HEK293 (cell line): Measurements from ENCODE around the gene DOCK4.
A peak's percentile ranks its signal among the peaks of the same experiment; 100 is the strongest.

Experiments
- CTCF ChIP-seq: fragments of 450-650 bp; formaldehyde crosslinking; IDR thresholded peaks from 2 replicates; pipeline ENCODE4 v1.5.1; 2016; ENCODE audit warnings: missing biosample characterization, missing genetic modification characterization
- GLI4 ChIP-seq: fragments of 450-650 bp; formaldehyde crosslinking; IDR thresholded peaks from 2 replicates; pipeline ENCODE4 v1.5.1; 2016; ENCODE audit warnings: missing biosample characterization, missing genetic modification characterization
- GLIS2 ChIP-seq: fragments of 450-650 bp; formaldehyde crosslinking; IDR thresholded peaks from 2 replicates; pipeline ENCODE4 v1.5.1; 2016; ENCODE audit warnings: missing biosample characterization, missing genetic modification characterization
- KLF16 ChIP-seq: fragments of 450-650 bp; formaldehyde crosslinking; IDR thresholded peaks from 2 replicates; pipeline ENCODE4 v1.5.1; 2017; ENCODE audit warnings: missing biosample characterization, missing genetic modification characterization
- MEIS1 ChIP-seq: sonication (generic); formaldehyde crosslinking; IDR thresholded peaks from 2 replicates; pipeline ENCODE4 v1.8.1; 2022; ENCODE audit warnings: missing genetic modification reagents, mild to moderate bottlenecking, borderline replicate concordance
- OVOL3 ChIP-seq: fragments of 450-650 bp; formaldehyde crosslinking; IDR thresholded peaks from 2 replicates; pipeline ENCODE4 v1.5.1; 2016; ENCODE audit warnings: missing biosample characterization, missing genetic modification characterization
- PBX3 ChIP-seq: sonication (generic); formaldehyde crosslinking; IDR thresholded peaks from 2 replicates; pipeline ENCODE4 v1.8.1; 2022; ENCODE audit warnings: mild to moderate bottlenecking, moderate library complexity, missing genetic modification reagents
- SCRT2 ChIP-seq: fragments of 450-650 bp; formaldehyde crosslinking; IDR thresholded peaks from 2 replicates; pipeline ENCODE4 v1.5.1; 2016; ENCODE audit warnings: missing biosample characterization, missing genetic modification characterization
- SETDB1 ChIP-seq: IDR thresholded peaks from one replicate; pipeline ENCODE4 v1.6.1; 2017; ENCODE audit warnings: mild to moderate bottlenecking, low read length, moderate library complexity, mixed read lengths; ENCODE audit not compliant: insufficient read length
- SP3 ChIP-seq: fragments of 450-650 bp; formaldehyde crosslinking; IDR thresholded peaks from 2 replicates; pipeline ENCODE4 v1.5.1; 2016; ENCODE audit warnings: missing biosample characterization, missing genetic modification characterization
- ZBTB20 ChIP-seq: fragments of 450-650 bp; formaldehyde crosslinking; IDR thresholded peaks from 2 replicates; pipeline ENCODE4 v1.5.1; 2016; ENCODE audit warnings: missing biosample characterization, missing genetic modification characterization
- ZBTB44 ChIP-seq: fragments of 450-650 bp; IDR thresholded peaks from 2 replicates; pipeline ENCODE4 v1.5.1; 2018; ENCODE audit warnings: missing biosample characterization, mild to moderate bottlenecking, missing genetic modification characterization
- ZBTB48 ChIP-seq: fragments of 450-650 bp; formaldehyde crosslinking; IDR thresholded peaks from 2 replicates; pipeline ENCODE4 v1.5.1; 2016; ENCODE audit warnings: missing biosample characterization, missing genetic modification characterization
- ZBTB7A ChIP-seq: fragments of 450-650 bp; formaldehyde crosslinking; IDR thresholded peaks from 2 replicates; pipeline ENCODE4 v1.5.1; 2016; ENCODE audit warnings: low read depth, missing biosample characterization, missing genetic modification characterization
- ZNF10 ChIP-seq: fragments of 450-650 bp; formaldehyde crosslinking; IDR thresholded peaks from 2 replicates; pipeline ENCODE4 v1.5.1; 2017; ENCODE audit warnings: missing biosample characterization, missing genetic modification characterization
- ZNF112 ChIP-seq: fragments of 450-650 bp; formaldehyde crosslinking; IDR thresholded peaks from 2 replicates; pipeline ENCODE4 v1.5.0; 2017; ENCODE audit warnings: missing biosample characterization, missing genetic modification characterization
- ZNF133 ChIP-seq: fragments of 450-650 bp; formaldehyde crosslinking; IDR thresholded peaks from 2 replicates; pipeline ENCODE4 v1.5.1; 2016; ENCODE audit warnings: missing biosample characterization, missing genetic modification characterization
- ZNF155 ChIP-seq: fragments of 450-650 bp; formaldehyde crosslinking; IDR thresholded peaks from 2 replicates; pipeline ENCODE4 v1.5.1; 2016; ENCODE audit warnings: missing biosample characterization, missing genetic modification characterization
- ZNF214 ChIP-seq: fragments of 450-650 bp; formaldehyde crosslinking; IDR thresholded peaks from 2 replicates; pipeline ENCODE4 v1.5.1; 2017; ENCODE audit warnings: missing biosample characterization, mild to moderate bottlenecking, missing genetic modification characterization, borderline replicate concordance
- ZNF221 ChIP-seq: fragments of 450-650 bp; formaldehyde crosslinking; IDR thresholded peaks from 2 replicates; pipeline ENCODE4 v1.5.1; 2017; ENCODE audit warnings: missing biosample characterization, missing genetic modification characterization, borderline replicate concordance
- ZNF223 ChIP-seq: fragments of 450-650 bp; formaldehyde crosslinking; IDR thresholded peaks from 2 replicates; pipeline ENCODE4 v1.5.1; 2016; ENCODE audit warnings: missing biosample characterization, missing genetic modification characterization
- ZNF280D ChIP-seq: fragments of 450-650 bp; formaldehyde crosslinking; IDR thresholded peaks from 2 replicates; pipeline ENCODE4 v1.5.1; 2016; ENCODE audit warnings: missing biosample characterization, missing genetic modification characterization
- ZNF416 ChIP-seq: fragments of 450-650 bp; formaldehyde crosslinking; IDR thresholded peaks from 2 replicates; pipeline ENCODE4 v1.5.1; 2016; ENCODE audit warnings: missing biosample characterization, missing genetic modification characterization
- ZNF48 ChIP-seq: fragments of 450-650 bp; formaldehyde crosslinking; IDR thresholded peaks from 2 replicates; pipeline ENCODE4 v1.5.1; 2016; ENCODE audit warnings: missing biosample characterization, missing genetic modification characterization
- ZNF501 ChIP-seq: fragments of 450-650 bp; formaldehyde crosslinking; IDR thresholded peaks from 2 replicates; pipeline ENCODE4 v1.5.1; 2016; ENCODE audit warnings: missing biosample characterization, missing genetic modification characterization
- ZNF529 ChIP-seq: fragments of 450-650 bp; formaldehyde crosslinking; IDR thresholded peaks from 2 replicates; pipeline ENCODE4 v1.5.1; 2017; ENCODE audit warnings: missing genetic modification characterization, missing biosample characterization; ENCODE audit not compliant: insufficient replicate concordance
- ZNF555 ChIP-seq: fragments of 450-650 bp; formaldehyde crosslinking; conservative IDR thresholded peaks from 2 replicates; pipeline ENCODE4 v1.5.1; 2017; ENCODE audit warnings: missing biosample characterization, mild to moderate bottlenecking, missing genetic modification characterization, inconsistent platforms
- ZNF561 ChIP-seq: fragments of 450-650 bp; IDR thresholded peaks from 2 replicates; pipeline ENCODE4 v1.5.1; 2018; ENCODE audit warnings: missing biosample characterization, missing genetic modification characterization, borderline replicate concordance
- ZNF580 ChIP-seq: fragments of 450-650 bp; formaldehyde crosslinking; IDR thresholded peaks from 2 replicates; pipeline ENCODE4 v1.5.1; 2016; ENCODE audit warnings: missing biosample characterization, missing genetic modification characterization
- ZNF596 ChIP-seq: fragments of 450-650 bp; IDR thresholded peaks from 2 replicates; pipeline ENCODE4 v1.5.0; 2018; ENCODE audit warnings: missing biosample characterization, mild to moderate bottlenecking, missing genetic modification characterization, moderate library complexity
- ZNF639 ChIP-seq: fragments of 450-650 bp; formaldehyde crosslinking; IDR thresholded peaks from 2 replicates; pipeline ENCODE4 v1.5.1; 2016; ENCODE audit warnings: missing biosample characterization, missing genetic modification characterization
- ZNF830 ChIP-seq: fragments of 450-650 bp; IDR thresholded peaks from 2 replicates; pipeline ENCODE4 v1.5.0; 2018; ENCODE audit warnings: missing biosample characterization, missing genetic modification characterization, low read depth, mild to moderate bottlenecking, moderate library complexity

DOCK4 gene

GRCh38 chr7:112206238-112206990 is at the start of gene DOCK4, which contains the start of gene ZNF277 (continued):
- TF ChIP-seq ZNF280D (tag by site-specific recombination) (no peak), ZNF155 (no peak), ZNF830 (tag by site-specific recombination) (no peak), ZBTB48 (tag by site-specific recombination) (peak; percentile 59; the same call in 1 of the 2 replicates), ZNF580 (no peak), ZNF133 (tag by site-specific recombination) (no peak), ZNF561 (tag by site-specific recombination) (peak; percentile 78), GLIS2 (tag by site-specific recombination) (peak; percentile 99), KLF16 (tag by site-specific recombination) (peak; percentile 41; the same call in 1 of the 2 replicates), PBX3 (CRISPR knock-in tag) (no peak), SCRT2 (tag by site-specific recombination) (no peak), ZNF10 (tag by site-specific recombination) (0 out of 2 replicates have a peak, but pooled peaks have one; percentile 9), GLI4 (tag by site-specific recombination) (0 out of 2 replicates have a peak, but pooled peaks have one; percentile 44), ZNF416 (tag by site-specific recombination) (no peak), CTCF (tag by site-specific recombination) (no peak), MEIS1 (CRISPR knock-in tag) (no peak), ZBTB44 (tag by site-specific recombination) (0 out of 2 replicates have a peak, but pooled peaks have one; percentile 37), ZNF596 (tag by site-specific recombination) (no peak), ZNF501 (peak; percentile 62; the same call in 1 of the 2 replicates), SP3 (peak; percentile 99), ZNF529 (tag by site-specific recombination) (no peak), ZNF214 (tag by site-specific recombination) (no peak), ZNF112 (no peak), SETDB1 (no peak), ZNF555 (tag by site-specific recombination) (no peak), ZBTB20 (tag by site-specific recombination) (peak; percentile 96), OVOL3 (tag by site-specific recombination) (no peak), ZNF48 (no peak), ZNF639 (tag by site-specific recombination) (no peak), ZBTB7A (tag by site-specific recombination) (no peak), ZNF223 (tag by site-specific recombination) (no peak), ZNF221 (no peak)
